Colon (tissue), 2 donors: Measurements from ENCODE around the gene MRPL53.
"Not testable (repeated sequence)": the region's sequence is repeated elsewhere in the genome, so short reads cannot be mapped to it uniquely, and the experiment has no call there.

Experiments
- FAIRE-seq: peaks from 2 replicates; lab custom pipeline; 2012; peaks lifted over from hg19 to GRCh38; lab: Jason Lieb, UNC
- donor health status: control.
- donor health status: control.

The MRPL53 gene

DNA sequence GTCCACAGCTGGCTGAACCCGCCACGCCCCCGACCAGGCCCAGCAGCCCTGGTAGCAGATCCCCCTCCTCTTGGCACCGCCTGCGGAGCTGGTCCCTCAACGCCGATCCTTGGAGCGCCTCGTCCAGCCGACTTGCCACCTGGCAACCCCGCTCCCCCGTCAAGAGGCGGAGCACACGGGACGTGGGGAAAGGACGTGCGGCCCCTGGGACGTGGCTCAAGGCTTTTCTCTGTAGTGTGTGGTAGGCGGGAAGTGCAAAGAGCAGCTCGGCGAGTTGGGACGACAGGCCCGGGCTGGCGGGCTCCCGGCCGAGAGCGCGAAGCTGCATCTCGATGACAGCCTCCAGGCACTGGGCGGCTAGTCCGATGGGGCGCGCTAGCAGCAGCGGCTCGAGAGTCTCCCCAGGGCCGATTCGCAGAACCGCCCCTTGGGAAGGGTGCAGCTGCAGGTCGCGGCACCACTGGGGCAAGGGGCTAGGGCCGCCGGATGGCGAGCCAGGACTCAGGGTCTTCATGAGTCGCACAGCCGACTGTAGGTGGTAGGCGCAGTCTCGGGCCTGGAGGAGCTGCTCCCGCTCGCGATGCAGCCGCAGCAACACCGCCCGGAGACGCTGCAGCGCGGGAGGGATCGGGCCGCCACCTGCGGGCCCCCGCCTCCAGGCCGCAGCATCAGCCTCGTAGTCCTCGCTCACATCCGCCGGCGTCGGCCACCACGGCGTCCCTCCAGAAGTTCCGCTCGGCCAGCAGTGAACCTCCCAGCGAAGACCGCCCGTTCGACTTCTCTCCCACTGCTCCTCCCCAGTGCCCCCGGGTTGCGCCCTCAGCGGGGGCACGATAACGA lies 9.7 kb upstream of the MRPL53 start:
- FAIRE-seq: no peak

DNA sequence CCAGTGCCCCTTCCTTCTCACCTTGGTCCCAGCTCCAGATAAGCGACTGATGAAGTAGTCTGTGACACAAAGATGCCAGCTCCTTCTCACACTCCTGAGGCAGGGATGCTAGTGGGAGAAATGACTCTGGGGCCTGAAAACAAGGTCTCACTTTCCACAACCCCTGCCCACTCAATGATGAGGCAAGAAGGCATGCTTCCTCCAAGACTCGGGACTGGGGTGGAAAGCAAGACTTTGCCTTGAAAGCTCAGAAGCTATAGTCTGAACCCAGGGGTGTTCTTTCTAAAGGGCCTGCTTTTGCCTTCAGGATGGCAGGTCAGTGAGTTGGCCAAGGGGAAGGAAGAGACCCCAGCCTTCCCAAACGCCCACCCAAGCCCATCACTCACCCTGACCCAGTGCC lies 9.0 kb upstream of the MRPL53 start:
- no peak for FAIRE-seq

DNA sequence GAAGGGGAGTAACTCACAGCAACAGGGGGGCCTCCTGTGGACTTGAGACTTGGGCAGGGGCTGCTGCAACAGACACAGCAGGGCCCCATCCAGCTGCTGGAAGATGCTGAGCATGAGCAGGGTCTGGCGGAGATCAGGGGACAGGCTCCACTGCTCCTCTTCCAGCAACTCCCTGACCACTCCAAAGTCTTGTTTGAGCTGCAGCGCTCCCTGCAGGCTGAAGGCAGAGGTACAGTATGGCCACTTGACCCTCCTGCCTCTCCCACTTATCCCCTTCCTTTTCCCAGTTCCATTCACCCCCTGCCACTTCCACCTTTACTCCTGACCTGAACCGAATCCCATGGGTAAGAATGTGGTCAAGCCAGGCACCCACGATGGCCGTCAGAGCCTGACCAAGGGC lies 2.4 kb upstream of the MRPL53 start:
- no peak for FAIRE-seq

DNA sequence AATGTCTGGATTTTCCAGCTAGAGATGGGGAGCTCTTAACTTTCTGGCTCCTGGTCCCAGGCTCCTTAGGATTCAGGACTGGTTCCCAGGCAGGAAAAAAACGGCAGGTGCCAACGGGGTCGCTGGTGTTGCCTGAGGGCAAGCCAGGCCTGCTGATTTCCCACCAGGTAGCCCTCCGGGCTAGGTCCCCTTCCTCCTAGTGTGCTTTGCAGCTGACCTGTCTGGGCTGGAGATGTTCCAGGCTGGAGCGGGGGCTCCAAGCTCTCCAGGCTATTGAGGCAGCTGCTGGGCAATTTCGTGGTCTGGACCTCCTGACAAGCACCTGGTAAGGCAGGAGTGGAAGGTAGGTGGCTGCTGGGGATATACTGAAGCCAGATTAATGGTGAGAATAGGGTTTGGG lies 2.0 kb upstream of the MRPL53 start:
- FAIRE-seq: no peak

DNA sequence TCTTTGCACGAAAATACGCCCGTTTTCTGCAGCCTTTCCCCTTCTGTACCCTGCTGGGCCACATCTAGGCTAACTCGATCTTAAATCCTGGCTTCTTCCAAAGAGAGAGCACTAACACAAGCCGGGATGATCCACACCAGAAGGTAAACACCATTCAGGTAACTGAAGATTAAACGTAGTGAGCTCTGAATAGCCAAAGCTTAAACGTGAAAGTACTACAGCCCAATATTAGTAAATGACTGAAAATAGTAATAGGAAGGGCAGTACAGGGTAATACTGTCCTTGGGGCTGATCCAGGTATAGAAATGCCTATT lies 422 bp upstream of the MRPL53 start:
- FAIRE-seq: no peak

DNA sequence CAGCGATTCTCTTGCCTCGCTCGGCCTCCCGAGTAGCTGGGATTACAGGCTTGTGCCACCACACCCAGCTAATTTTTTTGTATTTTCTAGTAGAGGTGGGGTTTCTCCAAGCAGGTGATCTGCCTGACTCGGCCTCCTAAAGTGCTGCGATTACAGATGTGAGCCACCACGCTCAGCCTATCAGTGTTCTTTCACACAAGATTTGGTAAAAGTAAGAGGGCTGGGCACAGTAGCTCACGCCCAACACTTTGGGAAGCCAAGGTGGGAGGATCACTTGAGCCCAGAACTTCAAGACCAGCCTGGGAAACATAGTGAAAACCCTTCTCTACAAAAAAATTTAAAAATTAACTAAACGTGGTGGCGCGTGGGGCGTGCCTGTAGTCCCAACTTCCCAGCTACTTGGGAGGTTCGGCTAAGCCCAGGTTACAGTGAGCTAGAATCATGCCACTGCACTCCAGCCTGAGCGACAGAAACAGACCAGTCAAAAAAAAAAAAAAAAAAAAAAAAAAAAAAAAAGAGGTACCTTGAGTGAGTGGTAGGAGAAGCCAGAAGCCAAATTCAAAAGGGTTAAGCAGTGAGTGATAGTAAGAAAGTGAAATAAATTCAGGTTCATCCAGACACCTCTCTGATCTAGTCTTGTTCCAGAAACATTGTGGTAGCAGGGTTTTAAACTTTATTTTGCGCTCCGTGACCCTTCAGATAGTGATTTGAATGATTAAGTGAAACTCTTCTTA lies 981 bp downstream of the MRPL53 start:
- no peak for FAIRE-seq

DNA sequence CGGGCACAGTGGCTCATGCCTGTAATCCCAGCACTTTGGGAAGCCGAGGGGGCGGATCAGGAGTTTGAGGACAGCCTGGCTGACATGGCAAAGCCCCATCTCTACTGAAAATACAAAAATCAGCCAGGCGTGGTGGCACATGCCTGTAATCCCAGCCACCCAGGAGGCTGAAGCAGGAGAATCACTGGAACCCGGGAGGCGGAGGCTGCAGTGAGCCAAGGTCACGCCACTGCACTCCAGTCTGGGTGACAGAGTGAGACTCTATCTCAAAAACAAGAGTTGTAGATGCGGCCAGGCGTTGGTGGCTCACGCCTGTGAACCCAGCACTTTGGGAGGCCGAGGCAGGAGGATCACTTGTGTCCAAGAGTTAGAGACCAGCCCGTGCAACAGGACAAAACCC lies 1.7 kb downstream of the MRPL53 start:
- FAIRE-seq: not testable (repeated sequence)

DNA sequence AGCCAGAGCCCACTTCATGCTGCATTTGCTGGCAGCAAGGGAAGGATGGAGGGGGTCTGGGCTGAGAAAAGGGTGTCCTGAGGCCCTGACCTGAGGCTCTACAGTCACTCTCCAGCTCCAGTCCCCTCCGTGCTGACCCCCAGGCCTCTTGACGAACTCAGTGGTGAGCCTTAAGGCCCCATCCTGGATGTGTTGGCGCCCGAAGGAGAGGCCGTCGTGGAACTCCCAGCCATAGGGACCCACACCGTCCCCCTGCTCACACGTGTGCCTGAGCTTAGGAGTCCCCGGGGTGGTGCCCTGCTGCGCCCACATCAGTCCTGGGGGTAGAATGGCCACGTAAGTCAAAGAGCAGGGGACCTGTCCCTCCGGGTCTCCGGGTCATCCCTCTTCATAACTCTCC lies 8.1 kb downstream of the MRPL53 start:
- FAIRE-seq: no peak

DNA sequence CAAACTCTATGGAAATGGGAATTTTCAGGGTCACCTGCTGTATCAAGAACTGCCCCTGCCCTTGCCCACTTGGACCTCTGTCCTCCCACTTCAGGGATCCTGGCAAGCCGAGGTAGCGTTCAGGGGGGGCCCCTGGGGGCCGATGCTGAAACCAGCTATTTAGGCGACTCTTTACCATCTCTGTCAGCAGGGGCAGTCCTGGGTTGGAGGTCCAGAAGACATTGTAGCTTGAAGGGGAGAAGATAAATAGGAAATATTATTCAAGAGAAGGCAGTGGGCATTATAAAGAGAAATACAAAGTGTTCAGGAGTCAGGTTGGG lies 9.7 kb downstream of the MRPL53 start:
- no peak for FAIRE-seq

DNA sequence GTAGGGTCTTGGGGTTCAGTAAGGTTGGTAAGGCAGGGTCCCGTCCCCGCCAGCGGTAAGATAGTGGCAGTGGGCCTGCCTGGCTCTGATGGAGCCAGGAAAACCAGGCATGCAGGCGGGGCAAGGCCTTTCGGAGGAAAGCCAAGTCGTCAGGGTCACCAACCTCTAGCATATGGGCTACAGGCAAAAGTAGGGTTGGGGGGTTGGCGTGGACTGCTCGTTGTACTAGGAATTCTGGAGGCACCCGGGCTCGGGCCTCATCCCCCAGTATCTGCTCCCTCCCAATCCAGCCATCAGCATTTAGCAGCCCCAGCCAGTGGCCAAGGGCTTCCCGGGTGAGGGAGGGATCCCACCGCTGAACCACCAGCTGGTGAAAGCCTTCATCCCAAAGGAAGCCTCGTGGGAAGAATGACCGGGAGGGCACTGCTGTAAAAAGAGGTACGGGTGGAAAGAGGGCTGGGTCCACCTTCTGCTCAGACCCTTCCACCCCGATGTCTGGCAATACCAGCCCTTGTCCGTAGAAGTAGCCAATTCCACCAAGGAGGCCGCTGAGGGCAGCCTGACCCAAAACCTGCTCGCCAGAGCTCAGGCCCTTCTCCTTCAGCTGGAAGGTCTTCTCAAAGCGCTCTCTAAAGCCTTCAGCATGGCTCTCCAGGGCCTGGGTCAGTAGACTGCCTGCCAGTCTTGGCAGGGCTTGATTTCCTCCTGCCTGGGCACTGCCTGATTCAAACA lies 10.3 kb downstream of the MRPL53 start:
- no peak for FAIRE-seq

DNA sequence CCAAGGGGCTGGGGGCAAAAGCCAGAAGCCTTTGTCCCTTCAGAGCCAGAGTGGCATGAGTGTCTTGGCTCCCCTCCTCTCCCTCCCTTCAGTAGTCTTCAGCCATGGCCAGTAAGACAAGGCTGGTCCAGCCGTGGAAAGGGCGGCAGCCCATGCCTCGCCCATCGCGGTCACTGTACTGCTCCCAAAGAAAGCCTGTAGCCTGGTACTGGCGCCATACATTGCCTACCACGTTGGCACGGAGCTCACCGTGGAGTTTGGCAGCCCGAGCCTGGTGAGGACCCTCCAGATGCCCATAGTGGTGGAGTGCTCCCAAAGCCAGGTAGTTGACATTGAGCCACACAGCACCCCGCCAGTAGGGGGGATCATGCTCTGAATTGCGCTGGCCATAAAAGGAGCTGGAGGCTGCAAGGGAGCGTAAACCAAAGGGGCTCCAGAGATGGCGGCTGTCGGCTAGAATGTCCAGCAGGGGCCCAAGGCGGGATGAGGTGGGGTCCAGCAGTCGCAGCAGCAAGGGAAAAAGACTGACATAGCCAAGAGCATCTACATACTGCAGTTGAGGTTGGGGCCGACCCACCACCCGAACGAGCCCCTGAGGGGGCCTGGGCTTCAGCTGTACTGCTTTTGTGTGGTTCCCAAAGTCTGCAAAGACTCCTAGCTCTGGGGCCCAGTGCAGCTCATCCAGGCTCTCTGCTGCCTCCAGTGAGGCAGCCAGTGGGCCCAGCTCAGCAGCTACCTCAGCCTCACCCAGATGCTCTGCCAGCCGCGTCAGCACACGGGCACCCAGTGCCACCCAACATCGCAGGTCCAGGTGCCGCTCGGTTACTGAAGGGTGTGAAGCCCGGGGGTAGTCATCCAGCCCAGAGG lies 11.1 kb downstream of the MRPL53 start:
- FAIRE-seq: no peak

DNA sequence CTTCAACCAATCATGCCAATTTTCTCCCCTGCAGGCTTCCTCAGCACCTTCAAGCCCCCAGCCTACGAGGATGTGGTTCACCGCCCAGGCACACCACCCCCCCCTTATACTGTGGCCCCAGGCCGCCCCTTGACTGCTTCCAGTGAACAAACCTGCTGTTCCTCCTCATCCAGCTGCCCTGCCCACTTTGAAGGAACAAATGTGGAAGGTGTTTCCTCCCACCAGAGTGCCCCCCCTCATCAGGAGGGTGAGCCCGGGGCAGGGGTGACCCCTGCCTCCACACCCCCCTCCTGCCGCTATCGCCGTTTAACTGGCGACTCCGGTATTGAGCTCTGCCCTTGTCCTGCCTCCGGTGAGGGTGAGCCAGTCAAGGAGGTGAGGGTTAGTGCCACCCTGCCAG lies 12.3 kb downstream of the MRPL53 start:
- not testable (repeated sequence) for FAIRE-seq

DNA sequence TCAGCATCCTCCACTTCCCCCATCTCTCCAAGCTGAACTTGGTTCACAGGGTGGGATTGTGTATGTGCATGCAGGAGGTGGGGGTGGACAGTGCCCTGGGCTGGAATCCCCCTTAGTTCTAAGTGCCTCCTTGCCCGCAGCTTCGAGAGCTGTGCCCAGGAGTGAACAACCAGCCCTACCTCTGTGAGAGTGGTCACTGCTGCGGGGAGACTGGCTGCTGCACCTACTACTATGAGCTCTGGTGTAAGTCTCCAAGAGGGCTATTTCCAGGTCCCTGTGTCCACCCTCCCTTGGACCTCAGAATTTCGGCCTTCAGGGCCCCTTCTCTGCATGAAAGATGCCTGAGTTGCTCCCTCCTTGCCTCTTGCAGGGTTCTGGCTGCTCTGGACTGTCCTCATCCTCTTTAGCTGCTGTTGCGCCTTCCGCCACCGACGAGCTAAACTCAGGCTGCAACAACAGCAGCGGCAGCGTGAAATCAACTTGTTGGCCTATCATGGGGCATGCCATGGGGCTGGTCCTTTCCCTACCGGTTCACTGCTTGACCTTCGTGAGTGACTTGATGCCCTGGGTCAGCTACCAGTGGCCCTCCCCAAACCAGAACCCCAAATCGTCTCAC lies 12.9 kb downstream of the MRPL53 start:
- not testable (repeated sequence) for FAIRE-seq

DNA sequence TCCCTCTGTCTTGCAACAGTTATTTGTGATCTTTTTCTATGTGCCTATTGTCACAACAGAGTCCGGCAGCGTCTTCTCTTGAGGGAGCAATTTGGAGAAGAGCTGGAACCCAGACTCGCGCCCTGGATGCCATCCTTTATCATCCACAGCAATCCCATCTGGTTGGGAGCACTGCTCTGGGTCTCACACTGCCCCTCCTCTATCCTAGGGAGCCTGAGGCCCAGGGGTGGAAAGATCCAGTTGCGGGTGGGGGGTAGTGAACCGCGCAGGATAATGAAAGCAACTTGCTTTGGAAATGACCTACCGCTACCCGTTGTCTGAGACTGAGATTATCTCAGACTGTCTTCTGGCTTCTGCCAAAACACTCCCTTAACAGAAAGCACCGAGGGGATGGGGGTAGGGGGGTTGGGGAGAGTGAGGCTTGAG lies 13.5 kb downstream of the MRPL53 start:
- no peak for FAIRE-seq

DNA sequence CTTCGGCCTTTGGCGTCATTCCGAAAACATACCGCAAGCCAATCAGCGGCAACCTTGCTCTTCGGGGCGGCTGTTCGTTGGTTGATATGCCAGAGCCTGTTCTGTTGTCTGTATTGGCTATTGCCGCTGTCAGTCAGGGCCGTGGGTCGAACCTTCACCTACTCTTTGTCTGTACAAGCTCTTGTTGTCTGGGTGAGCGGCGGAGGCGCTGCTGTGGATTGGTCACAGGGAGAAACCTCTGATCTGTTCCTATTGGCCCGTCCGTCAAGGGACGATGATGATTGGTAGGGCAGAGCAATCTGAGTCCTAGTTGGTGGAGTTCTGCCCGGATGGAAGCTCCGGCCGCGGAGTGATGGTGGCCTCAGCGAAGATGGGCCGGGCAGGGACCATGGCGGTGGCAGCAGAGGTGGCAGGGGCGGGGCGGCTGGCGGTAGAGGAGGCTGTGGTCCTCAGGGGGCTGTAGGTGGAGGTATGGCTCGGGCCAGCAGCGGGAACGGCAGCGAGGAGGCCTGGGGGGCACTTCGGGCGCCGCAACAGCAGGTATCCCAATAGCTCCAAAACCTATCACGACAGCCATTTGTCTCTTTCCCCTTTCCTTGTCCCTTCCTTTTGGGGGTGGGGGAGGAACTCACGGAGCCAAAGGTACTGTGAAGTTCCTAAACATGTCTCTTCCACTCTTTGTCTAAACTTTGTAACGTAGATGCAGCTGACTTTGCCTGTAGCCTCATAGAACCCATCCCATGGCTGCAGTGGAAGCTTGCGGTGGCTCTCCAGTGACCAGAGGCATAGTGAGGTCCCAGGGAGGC lies 14.1 kb downstream of the MRPL53 start, which contains the start of gene WBP1:
Gene WBP1 (plus strand): TSS at position 307 of the 806 bp plus-strand sequence. CDS start 165 bp downstream, at position 472.
- peak; percentile 83 for FAIRE-seq

DNA sequence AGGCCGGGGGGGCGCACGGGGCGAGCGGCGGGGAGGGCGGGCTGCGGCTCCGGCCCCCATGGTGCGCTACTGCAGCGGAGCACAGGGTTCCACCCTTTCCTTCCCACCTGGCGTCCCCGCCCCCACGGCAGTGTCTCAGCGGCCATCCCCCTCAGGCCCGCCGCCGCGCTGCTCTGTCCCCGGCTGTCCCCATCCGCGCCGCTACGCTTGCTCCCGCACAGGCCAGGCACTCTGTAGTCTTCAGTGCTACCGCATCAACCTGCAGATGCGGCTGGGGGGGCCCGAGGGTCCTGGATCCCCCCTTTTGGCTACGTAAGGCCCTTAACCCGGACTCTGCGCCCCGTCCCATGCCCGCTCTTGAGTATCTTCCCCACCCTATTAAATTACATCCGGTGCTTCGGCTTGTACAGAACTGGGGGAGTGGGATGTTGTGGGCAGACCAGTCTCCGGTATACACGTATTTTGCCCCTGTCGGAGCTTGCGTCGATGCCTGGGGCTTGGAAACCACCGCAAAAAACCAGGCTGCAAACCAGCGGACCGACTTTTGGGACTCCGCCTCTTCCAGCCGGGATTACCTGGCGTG lies 14.8 kb downstream of the MRPL53 start:
- no peak for FAIRE-seq

DNA sequence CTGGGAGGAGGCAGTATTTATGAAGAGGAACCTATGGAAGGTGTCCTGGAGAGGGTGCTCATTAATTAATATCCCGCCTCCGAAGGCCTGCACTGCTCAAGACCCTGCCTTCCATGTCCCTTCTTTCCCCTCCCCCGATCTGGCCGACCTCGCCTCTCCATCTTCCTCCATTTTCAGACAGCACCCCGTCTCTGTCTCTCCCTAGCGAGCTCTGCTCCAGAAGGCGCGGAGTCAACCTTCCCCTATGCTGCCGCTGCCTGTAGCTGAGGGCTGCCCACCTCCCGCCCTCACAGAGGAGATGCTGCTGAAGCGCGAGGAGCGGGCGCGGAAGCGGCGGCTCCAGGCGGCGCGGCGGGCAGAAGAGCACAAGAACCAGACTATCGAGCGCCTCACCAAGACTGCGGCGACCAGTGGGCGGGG lies 15.3 kb downstream of the MRPL53 start:
- no peak for FAIRE-seq

DNA sequence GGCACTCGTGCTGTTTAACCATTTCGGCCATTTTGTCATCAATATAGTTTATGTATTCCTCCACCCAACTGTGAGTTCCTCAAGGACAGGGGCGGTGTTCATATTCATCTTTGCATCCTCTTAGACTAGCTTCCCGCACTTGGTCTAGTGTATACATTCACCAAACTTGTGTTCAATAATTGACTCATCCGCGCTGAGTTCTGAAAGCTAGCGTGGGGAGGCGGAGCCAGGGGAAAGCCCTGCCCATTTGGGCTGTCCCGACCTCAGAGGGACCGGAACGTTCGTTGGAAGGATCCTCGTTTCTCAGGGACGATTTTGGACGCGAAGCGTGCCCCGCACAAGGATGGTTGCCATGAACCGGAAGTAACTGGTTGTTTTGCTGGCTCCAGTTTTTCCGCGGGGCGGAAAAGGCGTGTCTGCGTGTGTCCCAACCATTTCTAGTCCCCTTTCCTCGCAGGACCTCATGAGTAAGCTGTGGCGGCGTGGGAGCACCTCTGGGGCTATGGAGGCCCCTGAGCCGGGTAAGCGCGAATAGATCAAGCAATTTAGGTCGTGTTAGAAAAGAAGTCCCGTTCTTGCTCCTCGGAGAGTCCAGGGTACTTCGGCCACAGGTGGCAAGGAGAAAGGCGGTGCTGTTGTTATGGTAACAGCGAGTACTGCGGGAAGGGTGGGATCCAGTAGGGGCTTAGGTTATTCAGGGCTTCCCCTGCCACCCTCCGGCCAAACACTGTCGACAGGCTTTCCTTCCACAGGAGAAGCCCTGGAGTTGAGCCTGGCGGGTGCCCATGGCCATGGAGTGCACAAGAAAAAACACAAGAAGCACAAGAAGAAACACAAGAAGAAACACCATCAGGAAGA lies 17.6 kb downstream of the MRPL53 start, which contains the start of gene INO80B:
Gene INO80B (plus strand): TSS at position 434 of the 858 bp plus-strand sequence. CDS start 30 bp downstream, at position 464.
- peak; percentile 45 for FAIRE-seq

DNA sequence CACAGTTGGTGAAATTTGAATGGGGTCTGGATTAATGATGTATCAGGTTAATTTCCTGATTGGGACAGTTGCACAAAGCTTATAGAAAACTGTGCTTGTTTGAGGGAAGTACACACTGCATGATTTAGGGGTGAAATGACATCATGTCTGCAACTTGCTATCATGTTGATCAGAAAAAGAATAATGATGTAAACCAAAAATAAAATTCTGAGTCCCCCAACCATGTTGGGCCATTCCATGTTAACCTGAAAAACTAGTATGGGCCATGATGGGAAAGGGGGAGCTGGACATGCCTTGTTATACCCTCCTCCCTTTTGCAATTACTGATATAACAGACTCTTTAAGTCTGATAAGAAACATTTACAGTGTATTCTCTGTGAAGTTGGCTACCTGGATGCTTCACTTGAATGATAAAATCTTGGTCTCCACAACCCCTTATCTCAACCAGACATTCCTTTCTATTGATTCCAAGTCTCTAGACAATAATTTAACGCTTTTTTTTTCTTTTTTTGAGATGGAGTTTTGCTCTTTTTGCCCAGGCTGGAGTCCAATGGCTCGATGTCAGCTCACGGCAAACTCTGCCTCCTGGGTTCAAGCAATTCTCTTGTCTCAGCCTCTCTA lies 21.8 kb downstream of the MRPL53 start:
- FAIRE-seq: no peak
